GM19468 (cell line): ENCODE measurements around the gene ASS1.

Experiments
- ATAC-seq: cut with Tn5 transposase; IDR thresholded peaks from one replicate; pipeline ENCODE4 v1.9.1; 2021; ENCODE audit warnings: mild to moderate bottlenecking, moderate library complexity, moderate number of reproducible peaks; ENCODE audit not compliant: unreplicated experiment; ENCODE audit errors: extremely low read depth

Gene ASS1

GRCh38 chr9:130451509-130452388, 7.0 kb downstream of the ASS1 start:
- no peak for ATAC-seq

GRCh38 chr9:130452835-130453234, 8.1 kb downstream of the ASS1 start:
- ATAC-seq, result no peak

- no peak for ATAC-seq
Measured at GRCh38 chr9:130453487-130453886, 8.7 kb downstream of the ASS1 start.

- ATAC-seq, result no peak
Measured at GRCh38 chr9:130454096-130454811, 9.5 kb downstream of the ASS1 start.

GRCh38 chr9:130454812-130455325, 10.1 kb downstream of the ASS1 start:
- ATAC-seq, result no peak

GRCh38 chr9:130458027-130458803, 13.5 kb downstream of the ASS1 start:
- ATAC-seq, result no peak

GRCh38 chr9:130458804-130459067, 14.0 kb downstream of the ASS1 start:
- no peak for ATAC-seq

GRCh38 chr9:130459151-130459550, 14.4 kb downstream of the ASS1 start:
- no peak for ATAC-seq

GRCh38 chr9:130459941-130460669, 15.3 kb downstream of the ASS1 start:
- ATAC-seq, result no peak

GRCh38 chr9:130461218-130461630, 16.5 kb downstream of the ASS1 start:
- ATAC-seq, result no peak

- no peak for ATAC-seq
Measured at GRCh38 chr9:130461731-130462130, 17.0 kb downstream of the ASS1 start.

- no peak for ATAC-seq
Measured at GRCh38 chr9:130462685-130463540, 18.2 kb downstream of the ASS1 start.

GRCh38 chr9:130463763-130464745, 19.3 kb downstream of the ASS1 start:
- no peak for ATAC-seq

GRCh38 chr9:130465383-130466096, 20.8 kb downstream of the ASS1 start:
- ATAC-seq, result no peak

GRCh38 chr9:130466537-130467217, 21.9 kb downstream of the ASS1 start:
- ATAC-seq, result no peak

GRCh38 chr9:130467316-130467715, 22.6 kb downstream of the ASS1 start:
- no peak for ATAC-seq

- ATAC-seq, result no peak
Measured at GRCh38 chr9:130468566-130468965, 23.8 kb downstream of the ASS1 start.
